RWPE1 (cell line): ENCODE results near the gene CPM.

ENCODE experiments used
- CTCF ChIA-PET: fragments of 350-600 bp; sonication (Branson Sonifier 250); formaldehyde crosslinking; extraction: SDS; loops from one replicate; lab custom pipeline; 2021; lab: Yijun Ruan, JAX
- POLR2A ChIA-PET: fragments of 400-600 bp; formaldehyde crosslinking; extraction: SDS; loops from one replicate; lab custom pipeline; 2020; ENCODE audit warnings: antibody characterized with exemption; ENCODE audit not compliant: low non-redundant PET; lab: Yijun Ruan, JAX
- DNase-seq: peaks from one replicate; pipeline ENCODE4 v3.0.0; 2012; ENCODE audit warnings: low spot score
- H3K27ac ChIP-seq: fragments of 450-650 bp; 2 replicates; pipeline ENCODE4 v1.5.1; 2017
- CTCF ChIP-seq: fragments of 450-650 bp; conservative IDR thresholded peaks from 2 replicates; pipeline ENCODE4 v1.5.1; 2017; ENCODE audit warnings: low read depth, mild to moderate bottlenecking

Gene CPM

GRCh38 chr12:68967046-68967445 lies 34.1 kb upstream of the CPM start:
- POLR2A ChIA-PET = no interaction called here
- DNase-seq = no peak
- H3K27ac ChIP-seq = no peak overlapping the region
- CTCF ChIA-PET = no interaction called here
- no peak for TF ChIP-seq CTCF

DNA sequence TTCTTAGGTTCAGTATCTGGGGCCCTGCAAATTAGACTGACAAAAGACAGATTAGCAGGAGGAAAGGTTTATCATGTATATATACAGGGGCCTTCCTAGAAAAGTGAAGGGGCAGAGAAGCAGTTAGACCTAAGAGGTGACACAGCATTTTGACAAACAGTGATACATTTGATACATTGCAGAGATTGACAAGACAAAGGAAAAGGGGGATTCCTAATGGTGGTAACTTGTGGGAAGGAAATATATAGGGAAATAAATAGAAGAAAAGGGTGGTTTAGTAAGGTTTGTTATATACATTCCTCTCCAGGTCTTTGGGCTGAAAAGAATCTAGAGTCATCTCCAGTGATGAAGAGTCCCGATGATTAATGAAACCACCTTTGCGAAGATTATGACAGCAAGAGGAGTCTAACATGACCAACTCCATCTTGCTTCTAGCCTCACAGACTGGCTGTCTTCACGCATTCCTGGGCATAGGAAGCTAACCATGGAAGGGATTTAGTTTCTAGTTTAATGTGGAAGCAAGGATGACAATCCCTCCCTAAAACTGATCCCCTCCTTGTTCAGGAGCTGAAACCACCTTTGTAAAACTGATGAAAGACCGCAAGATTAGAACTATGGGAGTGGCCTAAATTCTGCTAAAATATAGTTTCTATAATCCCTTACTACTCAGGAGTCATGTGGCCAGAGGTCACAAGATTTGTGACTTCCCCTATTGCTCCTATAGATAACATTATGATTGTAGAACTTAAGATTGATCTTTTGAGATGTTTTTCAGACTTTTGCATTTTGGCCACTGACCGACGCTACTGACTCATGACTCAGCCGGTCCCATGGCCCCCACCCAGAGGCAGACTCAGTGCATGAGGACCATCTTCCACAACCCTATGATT lies 31.1 kb upstream of the CPM start:
- H3K27ac ChIP-seq = no peak overlapping the region
- DNase-seq = no peak
- TF ChIP-seq CTCF = no peak
- CTCF ChIA-PET = no interaction called here
- POLR2A ChIA-PET = no interaction called here

GRCh38 chr12:68962877-68963855 lies 30.2 kb upstream of the CPM start:
- no peak overlapping the region for H3K27ac ChIP-seq
- CTCF ChIA-PET = no interaction called here
- no peak for DNase-seq
- TF ChIP-seq CTCF = no peak
- POLR2A ChIA-PET = no interaction called here

GRCh38 chr12:68959891-68960464 lies 27.0 kb upstream of the CPM start:
- ChIA-PET POLR2A (no interaction called here), CTCF (interaction anchor here (0.6 kb wide), 1 partner anchor 344 kb away, joined by 6 read pairs; no protein-coding TSS in a partner anchor)
- H3K27ac ChIP-seq = no peak overlapping the region
- DNase-seq = no peak
- no peak for TF ChIP-seq CTCF

GRCh38 chr12:68959143-68959858 lies 26.3 kb upstream of the CPM start:
- DNase-seq = no peak
- ChIA-PET CTCF (no interaction called here), POLR2A (no interaction called here)
- no peak overlapping the region for H3K27ac ChIP-seq
- no peak for TF ChIP-seq CTCF
